Fibroblast of skin of abdomen (primary cell): ENCODE measurements around the gene PTPRG.

Experiments
- DNase-seq: peaks from one replicate; pipeline ENCODE4 v3.0.0-alpha.2; 2013

The PTPRG gene

DNA sequence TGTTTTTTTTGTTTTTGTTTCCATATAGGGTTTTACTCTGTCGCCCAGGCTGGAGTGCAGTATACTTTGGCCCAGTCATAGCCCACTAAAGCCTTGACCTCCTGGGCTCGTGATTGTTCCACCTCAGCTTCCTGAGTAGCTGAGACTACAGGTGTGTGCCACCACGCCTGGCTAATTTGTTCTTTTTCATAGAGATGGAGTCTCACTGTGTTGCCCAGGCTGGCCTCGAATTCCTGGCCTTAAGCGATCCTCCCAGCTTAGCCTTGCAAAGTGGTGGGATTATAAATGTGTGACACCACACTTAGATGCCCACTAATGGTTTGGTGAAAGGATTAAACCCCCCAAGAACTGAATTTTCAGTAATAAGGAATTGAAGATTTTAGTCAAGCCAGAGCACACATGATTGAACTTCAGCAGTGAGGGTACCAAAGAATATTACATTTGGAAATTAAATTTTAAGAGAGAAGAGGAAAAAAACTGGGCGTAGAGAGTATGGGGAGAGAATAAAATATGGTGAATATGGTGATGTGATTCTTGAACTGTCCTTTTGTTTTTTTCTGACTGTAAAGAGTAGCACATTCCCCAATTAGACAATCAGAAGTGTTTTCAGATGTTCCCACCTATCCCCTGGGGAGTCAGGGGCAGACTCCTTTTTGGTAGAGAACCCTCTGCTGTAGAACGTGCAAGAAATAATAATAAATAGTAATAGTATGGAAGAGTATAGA is 208.1 kb downstream of the PTPRG start:
- no peak for DNase-seq

DNA sequence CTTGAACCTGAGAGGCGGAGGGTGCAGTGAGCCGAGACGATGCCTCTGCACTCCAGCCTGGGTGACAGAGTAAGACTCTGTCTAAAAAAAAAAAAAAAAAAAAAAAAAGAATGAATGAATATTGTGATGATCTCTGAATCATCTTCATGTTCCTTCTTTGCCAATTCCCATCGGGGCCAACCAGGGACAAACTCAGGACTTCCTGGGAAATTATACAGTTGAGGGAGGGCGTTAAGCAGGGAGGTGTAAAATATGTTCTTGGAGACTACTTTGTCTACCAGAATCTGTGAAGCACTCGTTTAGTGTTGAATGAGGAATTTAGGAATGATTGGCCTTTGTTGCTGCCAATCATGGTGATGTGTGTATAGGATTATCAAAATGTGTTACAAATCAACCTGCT is 210.6 kb downstream of the PTPRG start:
- no peak for DNase-seq

DNA sequence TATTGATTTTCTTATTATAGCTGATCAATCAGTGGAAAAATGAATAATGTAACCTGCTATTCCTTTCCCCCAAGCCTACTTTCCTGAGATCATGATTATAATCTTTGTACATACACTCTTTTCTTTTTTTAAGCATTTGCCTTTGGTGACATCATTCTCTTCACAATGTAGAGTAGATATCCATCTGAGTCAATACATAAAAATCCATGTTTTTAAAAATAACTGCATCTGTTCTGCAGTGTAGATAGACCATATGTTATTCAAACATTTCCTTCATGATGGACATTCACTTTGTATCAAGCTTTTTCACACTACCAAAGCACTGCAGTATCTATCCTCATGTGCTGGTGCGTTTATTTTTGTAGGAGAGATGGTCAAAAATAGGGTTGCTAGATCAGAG is 211.1 kb downstream of the PTPRG start:
- peak; percentile 61 for DNase-seq

DNA sequence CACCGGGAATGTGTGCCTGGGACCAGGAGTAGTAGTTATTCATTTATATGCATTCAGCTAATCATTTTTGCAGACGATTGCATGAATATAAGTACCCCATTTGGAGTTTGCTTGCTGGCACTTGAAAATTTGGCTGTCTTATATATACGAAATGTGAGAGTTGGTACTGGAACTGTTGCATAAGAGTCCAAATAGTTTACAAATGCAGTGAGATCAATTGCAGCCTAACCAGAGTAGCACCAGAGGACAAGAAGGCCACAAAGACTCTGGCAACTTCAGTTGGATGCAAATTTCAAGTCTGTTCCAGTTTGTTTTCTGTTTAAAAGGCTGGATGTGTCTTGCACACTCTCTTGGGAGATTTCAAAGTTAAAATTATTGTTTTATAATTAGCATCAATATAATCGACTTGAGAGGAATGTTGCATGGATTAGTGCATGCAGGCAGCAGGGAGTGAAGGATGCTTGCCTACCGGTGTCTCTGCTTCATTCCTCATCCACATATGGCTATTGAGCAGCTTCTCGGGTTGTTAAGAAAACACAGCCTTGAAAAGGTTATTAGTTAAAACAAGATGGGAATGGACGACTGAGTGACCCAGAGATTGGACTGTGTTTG is 213.0 kb downstream of the PTPRG start:
- DNase-seq: no peak

DNA sequence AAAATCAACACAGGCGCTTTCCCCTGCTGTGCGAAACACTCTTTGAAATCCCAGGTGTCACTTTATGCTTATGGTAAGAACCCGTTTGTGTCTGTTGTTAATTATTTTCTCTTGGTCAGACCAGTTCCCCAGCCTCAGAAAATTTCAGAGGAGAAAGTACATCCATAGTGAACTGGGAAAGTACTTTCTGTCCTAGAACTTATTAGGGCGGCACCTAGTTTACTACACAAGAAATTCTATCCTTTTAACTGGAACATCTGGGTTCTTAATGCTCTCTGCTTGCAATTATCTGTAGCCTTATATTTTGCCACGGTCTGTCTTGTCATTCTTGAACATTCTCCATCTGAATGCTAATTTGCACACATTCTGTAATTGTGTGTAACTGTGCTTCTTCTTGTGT is 215.0 kb downstream of the PTPRG start:
- DNase-seq: no peak

DNA sequence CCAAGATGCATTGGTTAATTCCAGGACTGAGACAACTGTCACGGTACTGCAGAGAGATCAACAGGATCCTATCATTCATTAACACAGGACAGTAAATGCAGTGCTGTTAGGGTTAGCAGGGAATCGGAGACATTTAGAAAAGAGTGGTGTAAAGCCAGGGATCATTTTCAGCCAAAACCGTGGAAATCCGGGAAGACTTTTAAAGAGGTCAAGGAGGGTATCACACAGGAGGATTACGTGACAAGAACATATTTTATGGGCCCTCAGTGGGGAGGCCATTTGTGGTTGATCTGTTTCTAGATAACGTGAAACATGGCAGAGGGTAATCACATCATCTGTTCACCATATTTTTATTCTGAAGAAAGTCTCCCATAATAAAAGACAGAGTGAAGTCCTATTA is 216.1 kb downstream of the PTPRG start:
- no peak for DNase-seq

DNA sequence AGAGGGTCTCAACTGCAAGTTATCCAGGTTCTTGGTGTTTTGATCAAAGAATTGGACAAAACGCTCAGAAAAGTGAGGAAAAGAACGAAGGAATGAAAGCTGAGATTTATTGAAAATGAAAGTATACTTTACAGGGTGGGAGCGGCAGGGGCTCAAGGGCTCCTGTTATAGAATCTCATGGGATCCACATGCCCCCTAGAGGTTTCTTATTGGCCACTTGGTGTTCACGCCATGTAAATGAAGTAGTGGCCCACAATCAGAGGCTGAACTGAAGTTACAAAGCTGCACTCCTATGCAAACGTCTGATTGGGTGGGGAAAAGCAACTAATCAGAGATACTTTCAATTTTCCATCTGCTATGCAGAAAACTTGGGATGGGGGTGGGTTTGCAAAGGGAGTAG is 216.7 kb downstream of the PTPRG start:
- DNase-seq: no peak

DNA sequence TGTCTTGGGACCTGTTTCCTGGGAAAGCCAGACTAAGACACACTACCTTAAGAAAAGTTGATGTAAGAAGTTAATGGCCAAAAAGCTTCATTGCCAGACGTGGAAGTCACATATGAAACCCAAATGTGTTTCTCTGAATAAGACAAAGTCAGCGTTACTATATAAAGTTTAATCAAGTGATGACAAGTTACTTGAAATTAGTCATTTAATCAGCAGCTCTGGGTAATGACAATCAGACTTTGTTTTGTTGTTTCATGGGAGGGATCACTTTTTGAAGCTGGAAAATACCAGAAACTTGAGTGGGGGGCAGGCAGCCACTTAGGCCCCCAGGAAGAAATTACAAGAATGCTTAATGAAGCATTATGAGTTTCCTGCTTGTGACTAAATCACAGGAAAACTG is 218.6 kb downstream of the PTPRG start:
- DNase-seq: peak; percentile 62

DNA sequence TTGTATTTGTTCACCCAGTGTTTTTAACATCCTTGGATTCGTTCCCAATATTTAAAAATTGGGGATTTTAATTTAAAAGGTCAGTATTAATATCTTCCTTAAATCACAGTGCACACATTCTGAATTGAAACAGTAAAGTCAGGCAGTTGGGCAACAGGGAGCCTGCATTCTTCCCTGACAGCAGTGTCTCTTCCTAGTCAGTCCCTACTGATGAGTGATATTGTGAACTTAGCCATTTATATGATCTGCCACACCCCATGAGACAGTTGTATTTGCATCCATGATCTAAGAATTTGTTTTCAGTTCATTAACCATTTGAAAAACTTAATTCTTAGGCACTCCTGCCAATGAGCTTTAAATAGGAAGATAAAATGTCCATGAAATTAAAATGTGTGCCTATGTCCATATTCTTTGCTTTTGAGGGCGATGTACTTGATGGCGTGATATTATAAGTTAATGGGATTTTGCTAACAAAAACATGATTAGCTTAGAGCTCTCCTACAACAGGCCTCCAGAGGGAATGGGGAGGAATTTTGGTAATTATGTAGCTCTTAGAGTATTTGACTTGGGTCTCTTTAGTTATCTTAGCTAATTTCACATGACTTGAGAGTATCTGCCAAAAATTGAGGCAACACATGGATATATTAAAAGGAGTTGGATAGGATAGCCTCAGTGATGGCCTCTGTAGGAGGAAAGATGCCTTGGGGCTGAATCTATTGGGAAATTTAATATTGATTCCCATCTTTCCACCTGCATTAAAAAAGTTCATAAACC is 219.3 kb downstream of the PTPRG start:
- DNase-seq: no peak

DNA sequence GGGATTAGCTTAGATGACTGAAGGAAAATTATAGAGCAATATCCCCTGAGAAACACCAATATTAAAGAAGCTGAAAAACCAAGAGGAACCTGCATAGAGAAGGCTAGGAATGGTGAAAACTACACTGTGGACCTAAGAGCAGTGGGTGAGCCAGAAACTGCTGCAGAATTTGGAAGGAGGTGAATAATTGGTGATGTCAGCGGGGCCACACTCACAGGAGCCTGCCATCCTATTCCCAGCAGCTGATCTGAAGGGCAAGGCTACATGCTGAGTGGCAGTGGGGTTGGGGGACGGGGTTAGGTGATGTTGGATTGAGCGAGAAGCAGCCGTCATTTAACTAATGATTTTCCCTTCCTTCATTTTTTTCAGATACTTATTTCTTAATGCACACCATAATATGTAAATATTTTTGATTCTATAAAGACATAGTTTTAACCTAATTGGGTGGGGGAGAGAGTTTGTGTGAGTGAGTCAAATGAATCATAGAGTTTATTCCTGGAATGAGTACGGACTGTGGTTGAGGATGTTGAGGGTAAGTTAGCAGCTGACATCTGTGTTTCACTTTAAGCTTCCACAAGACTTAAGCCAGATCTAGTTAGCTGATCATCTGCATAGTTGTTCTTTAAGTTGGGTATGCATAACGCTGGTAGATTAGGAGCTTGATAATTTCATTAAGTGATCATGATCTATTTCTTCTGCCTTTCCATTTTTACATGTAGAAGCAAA is 222.8 kb downstream of the PTPRG start:
- peak; percentile 83 for DNase-seq

DNA sequence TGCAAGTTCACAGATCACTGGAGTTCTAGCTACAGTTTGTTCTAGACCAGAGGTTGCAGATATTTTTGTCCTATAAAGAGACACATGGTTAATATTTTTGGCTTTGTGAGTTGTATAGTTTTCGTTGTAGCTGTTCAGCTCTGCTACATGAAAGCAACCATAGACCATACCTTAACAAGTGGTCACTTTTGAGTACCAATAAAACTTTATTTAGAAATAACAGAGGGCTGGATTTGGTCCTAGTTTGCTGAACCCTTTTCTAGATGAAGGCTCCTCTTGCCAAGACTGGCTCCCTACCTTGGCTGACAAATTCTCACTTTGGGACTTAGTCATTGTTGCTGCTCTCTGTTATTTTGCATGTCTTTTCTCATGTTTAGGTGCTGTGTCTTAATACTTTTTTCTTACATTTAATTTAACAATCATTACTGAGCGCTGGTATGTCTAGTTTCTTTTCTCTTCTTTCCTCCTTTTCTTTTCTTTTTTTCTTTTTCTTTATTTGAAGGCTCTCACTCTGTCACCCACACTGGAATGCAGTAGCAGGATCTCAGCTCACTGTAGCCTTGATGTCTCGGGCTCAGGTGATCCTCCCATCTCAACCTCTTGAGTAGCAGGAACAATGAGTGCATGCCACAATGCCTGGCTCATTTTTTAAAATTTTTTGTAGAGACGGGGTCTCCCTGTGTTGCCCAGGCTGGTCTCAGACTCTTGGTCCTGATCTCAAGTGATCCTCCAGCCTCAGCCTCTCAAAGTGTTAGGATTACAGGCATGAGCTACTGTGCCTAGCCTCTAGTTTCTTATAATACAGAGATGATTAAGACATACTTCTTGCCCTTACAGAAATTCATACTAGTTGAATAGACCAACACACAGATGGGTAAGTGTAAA is 227.5 kb downstream of the PTPRG start:
- no peak for DNase-seq

DNA sequence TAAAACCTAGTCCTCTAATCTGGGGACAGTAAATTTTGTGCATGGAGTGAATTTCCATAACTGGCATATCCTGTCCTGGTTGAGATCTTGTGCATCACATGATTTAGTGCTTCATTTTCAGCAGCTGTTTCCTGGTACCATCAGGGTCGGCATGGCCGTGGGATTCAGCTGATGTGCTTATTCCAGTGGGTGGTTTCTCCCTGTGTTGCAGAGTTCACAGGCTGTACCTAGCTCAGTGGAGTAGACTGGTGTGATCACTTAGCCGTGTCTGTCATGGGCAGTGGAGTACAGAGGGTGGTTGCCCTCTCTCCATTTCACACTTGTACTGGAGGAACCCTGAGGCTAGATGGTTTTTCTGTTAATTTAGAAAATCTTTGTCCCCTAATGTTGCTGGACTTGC is 228.5 kb downstream of the PTPRG start:
- no peak for DNase-seq

DNA sequence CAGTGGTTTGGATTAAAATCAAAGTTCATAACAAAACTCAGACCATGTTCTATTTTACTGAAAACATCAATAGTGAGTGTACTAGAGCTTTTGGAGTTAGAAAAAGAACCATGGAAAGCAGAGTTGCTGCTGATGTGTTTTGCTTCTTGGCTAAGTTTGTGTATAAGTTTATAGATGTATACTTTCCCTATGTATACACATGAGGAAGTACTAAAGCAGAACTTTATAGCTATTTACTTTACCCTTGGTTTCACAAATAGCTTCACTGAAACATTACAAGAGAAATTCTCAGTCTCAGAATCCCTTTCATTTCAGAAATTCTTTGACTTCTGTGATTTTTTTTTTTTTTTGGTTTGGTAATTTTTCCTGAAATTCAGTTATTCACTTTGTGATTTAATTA is 229.0 kb downstream of the PTPRG start:
- no peak for DNase-seq

DNA sequence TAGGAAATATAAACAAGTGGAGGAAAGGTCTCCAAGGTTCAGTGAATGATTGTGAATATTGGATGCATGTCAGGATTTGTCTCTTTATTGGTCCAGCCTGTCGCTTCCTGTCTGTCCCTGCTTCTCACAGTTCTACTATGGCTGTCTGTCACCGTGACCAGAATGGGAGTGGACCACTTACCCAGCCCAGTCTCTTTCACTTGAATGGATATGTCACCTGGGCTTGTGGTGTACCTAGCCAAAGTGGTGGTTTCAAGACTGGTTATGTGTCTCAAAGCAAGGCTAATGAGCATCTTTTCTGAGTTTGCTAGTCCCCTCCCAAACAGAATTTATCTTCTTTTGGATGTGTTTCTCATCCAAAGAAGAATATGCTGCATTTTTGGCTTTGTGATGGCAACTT is 231.7 kb downstream of the PTPRG start:
- DNase-seq: no peak

DNA sequence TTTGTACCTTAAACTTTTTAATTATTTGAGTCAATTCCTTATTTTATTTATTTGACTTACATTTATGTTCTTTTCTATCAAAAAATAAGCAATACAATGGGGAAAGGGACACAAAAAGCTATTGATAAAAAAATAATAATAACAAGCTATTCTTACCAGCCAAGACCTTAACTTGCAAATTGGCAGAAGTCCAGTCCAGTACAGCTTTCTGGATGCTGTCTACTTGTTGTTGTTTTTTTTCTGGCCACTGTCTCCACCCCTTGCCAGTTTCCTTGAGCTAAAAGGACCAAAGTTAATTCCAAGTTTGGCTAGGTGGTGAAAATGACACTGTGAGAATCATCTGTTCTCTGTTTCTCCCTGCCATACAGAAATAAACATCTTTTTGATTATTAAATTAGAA is 232.2 kb downstream of the PTPRG start:
- DNase-seq: no peak

DNA sequence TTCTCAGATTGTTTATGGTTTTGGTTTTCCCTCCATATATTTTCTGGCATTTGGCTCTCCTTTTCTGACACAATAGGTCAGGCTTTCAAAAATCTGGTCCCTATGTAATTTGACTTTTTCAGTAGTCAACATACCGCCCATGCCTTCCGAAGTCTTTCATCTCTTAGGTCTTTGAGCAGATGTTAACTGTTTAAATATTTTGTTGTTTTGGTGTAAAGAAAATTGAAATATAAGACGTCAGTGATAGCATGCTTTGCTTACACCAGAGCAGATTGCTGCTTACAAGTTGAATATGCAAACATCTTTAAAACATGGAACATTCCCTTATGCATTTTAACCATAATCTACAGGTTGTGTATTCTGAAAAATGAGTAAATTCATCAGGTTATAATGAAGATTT is 233.0 kb downstream of the PTPRG start:
- no peak for DNase-seq

DNA sequence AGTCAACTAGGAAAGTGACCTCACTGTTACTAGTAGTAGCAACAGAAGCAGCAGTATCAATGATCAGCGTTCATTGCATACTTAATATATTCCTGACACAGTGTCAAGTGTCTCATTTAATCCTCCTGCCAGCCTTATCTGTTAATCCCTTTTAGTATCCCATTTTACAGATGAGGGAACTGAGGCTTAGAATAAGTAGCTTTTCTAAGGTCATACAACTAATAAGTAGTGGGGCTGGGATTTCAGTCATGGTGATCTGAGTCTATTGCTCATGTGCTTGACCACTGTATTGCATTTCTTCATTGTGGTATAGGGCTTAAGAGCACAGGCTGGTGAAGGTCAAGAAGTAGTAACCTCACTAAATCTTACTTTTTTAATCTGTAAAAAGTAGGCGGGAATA is 233.6 kb downstream of the PTPRG start:
- no peak for DNase-seq

DNA sequence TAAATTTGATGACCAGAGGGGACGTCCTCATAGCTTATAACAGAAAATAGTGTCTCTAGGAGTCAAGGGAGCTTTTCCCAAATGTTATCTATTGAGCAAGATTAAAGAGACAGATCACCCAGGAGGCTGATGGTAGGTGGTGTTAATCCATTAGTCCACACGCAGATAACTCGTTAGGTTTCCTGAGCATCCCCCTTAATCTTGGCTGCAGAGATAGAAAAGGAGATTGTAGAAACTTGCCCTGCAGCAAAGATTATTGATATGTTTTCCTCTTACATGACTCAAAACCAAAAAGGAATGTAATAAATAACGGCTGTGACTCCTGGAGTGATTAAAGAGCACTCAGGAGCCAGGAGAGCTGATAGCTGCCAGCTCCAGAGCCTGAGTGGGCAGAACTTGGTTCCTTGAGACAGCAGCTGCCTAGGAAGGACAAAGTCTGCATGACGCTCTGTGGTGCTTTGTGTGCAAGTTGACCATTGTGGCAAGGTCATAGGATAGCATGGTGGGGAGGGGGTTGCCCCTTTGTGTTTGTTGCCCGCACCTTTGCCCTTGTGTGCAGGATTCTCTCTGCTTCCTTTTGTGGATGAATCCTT is 234.8 kb downstream of the PTPRG start:
- no peak for DNase-seq

DNA sequence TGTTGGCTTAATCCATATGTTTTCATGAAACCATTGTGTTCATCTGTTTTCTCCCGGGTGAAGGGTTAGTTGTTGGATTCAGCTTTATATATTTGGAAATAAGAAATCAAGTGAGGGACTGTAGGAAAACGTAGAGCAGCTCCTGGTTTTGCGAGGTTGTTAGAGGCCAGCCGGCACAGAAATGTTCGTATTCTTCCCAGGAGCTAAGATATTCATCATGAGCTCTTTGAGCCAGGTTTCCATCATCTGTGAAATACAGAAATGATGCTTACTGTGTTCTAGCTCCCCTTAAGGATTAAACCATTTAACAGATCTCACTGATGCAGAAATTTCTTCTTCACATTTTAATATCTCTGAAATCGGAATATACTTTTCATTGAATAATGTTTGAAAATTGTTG is 235.5 kb downstream of the PTPRG start:
- no peak for DNase-seq

DNA sequence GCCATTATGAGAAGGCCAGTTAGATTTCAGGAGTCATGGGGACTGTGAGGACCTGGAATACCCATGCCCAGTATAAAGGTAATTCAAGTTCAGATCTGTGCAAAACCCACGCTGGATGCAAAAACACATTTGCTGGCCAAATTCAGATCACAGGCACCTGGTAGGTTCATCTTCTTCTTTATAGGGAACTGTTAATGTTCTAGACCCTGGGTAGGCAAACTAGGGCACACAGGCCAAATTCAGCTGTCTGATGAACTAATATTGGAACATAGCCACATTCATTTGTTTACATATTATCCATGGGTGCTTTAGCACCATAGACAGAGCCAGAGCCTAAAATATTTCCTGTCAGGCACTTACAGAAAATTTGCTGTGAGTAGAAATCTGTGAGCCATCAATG is 241.4 kb downstream of the PTPRG start:
- DNase-seq: no peak

DNA sequence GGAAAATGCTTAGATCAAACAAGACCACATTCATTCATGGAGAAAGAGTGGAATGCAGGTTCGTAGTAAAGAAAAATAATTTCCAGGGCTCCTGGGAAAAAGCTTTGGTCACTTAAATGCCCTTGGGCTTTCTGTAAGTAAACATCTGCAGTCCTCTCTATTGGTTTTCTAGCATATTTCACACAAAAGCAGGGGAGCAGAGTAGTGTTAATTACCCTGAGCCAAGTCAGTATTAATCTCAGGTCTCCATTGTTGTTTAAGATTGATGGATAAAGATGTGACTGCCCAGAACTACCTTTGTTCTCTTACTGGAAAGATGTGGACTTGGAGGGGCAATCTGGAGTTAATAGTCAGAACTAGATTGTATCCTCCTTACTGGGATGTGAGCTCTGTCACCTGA is 242.6 kb downstream of the PTPRG start:
- no peak for DNase-seq

DNA sequence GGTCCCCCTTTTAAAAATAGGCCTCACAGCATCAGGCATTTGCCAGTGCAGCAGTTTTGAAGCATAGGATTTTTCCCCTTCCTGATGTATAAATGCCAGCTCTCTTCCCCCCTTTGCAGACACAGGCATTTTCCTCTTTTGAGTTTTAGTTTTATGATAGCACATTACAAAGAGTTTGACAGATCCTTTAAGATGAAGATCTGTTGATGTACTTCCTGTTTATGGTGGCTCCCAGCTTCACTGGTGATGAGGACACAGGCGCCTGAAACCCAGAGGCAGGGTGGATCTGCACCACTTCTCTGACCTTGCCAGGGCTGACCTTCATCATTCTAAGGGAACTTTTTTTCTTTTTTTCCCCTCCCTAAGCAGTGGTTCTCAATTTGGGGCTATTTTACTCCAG is 243.4 kb downstream of the PTPRG start:
- DNase-seq: no peak
